NCI-H2196 (cell line): ENCODE data around the gene CMC4.

Source experiments
- DNase-seq: peaks from one replicate; lab custom pipeline; 2025; ENCODE audit not compliant: unreplicated experiment; lab: John Stamatoyannopoulos, UW

CMC4 gene

DNA sequence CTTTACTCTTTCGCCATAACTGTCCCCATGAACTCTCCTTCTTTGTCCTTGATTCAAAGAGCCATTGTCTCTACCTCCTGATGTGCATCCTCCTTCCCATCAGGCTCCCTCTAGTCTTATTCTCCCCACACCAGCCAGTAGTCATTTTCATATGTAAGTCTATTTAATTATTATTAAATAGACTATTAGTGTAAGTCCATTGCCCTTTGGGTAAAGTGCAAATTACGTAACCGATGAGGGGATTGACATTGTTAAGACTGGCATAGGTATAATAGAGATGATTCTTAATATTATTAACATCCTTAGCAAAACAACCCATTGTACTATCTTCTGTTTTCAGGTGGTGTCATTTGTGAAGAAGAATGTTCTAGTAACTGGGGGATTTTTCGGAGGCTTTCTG is 16.7 kb downstream of the CMC4 start:
- no peak for DNase-seq

DNA sequence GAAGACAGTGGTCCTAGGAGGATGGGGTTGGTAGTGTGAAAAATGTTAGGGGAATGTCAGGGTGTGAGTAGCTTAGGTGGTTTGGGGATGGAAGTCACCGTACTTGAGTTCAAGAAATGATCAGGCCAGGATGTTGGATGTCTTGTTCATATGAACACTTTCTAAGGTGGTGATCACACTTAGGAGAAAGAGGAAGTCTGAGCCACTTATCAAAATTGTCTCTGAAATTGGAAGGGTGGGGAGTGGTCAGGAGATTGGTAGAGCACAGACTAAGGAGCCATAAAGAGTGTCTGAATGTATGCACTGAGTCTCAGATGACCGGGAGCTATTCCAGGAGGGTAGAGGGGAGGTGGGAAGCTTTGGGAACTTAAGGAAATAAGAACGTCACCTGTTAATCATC is 17.3 kb downstream of the CMC4 start:
- no peak for DNase-seq

DNA sequence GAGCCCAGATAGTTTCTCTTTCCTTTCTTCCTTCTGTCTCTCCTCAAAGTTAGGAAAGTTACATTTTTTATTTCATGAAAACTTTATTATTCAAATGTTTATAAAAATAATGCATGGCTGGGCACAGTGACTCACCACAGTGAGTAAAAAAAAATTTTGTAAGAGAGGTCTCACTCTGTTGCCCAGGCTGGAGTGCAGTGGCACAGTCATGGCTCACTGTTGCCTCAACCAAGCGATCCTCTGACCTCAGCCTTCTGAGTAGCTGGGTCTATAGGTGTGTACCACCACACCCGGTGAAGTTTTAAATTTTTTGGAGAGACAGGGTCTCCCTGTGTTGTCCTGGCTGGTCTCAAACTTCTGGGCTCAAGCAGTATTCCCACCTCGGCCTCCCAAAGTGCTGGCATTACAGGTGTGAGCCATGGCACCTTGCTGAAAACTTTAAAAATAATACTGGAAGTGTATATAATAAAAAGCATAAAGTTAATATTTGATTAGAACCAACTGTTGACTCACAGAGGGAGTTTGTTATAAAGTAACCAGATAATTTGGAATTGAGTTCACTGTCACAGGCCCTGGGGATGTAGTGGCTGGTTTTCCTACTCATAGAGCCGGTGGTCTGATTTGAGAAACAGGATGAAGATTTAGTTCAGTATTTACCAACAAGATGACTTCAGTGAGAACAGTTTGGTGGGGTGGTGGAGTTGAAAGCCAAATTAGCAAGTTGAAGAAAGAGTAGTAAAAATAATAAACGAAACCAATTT is 18.0 kb downstream of the CMC4 start:
- no peak for DNase-seq

DNA sequence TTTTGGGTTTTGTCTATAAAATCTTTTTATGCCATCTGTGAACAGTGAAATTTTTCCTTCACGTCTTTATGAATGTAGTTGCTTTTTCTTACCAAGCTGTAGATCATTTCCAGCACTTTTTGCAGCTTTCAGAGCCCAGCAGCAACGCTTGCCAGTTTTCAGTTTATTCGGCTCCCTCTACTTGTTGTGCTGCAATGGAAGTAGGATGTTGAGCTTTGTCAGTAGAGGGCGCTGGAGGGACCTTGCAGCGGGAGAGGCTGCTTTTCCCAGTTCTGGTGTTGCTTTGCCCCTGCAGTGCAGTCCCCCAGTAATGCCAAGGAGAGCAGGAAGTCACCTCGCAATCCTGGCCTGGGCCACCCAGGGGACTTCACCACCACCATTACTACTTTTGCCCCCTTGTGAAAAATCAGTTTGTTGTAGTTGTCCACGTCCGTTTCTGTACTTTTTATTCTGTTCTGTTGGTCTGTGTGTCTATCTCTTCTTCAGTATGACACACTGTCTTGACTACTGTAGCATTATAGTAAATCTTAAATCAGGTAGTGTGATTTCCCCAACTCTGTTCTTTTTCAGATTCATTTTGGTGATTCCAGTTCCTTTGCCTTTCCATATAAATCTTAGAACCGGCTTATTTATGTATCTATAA is 21.8 kb downstream of the CMC4 start:
- no peak for DNase-seq

DNA sequence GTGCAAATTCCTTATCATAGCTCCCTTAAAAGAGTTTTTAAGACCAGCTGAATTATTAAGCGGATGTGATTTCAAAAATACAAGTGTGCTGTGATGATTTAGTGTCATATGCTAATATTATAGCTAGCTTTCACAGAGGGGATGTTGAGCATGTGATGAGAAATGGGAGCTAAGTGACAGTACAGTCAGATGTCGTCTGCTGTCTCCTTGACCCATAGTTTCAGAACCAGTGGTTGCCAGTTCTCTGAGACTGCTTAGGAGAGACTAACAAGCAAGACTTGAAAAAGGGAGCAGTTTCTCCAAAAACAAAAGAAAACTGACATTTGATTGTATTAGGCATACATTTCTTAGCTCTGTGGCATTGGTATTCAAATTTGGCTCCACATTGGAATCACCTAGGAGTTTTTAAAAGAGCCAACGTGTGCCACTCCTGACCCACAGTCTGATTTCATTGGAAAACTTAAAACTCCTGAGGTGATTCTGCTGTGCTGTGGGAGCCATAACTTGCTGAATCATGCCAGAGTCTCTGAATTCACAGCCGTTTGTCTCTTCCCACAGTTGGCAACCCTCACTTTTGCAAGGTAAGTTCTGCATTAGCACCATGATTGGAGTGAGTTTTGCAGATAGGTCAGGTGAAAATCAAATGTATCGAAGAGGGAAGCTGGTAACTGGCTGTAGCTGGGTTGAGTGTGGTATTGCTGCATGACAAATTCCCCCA is 24.0 kb downstream of the CMC4 start:
- DNase-seq: no peak

DNA sequence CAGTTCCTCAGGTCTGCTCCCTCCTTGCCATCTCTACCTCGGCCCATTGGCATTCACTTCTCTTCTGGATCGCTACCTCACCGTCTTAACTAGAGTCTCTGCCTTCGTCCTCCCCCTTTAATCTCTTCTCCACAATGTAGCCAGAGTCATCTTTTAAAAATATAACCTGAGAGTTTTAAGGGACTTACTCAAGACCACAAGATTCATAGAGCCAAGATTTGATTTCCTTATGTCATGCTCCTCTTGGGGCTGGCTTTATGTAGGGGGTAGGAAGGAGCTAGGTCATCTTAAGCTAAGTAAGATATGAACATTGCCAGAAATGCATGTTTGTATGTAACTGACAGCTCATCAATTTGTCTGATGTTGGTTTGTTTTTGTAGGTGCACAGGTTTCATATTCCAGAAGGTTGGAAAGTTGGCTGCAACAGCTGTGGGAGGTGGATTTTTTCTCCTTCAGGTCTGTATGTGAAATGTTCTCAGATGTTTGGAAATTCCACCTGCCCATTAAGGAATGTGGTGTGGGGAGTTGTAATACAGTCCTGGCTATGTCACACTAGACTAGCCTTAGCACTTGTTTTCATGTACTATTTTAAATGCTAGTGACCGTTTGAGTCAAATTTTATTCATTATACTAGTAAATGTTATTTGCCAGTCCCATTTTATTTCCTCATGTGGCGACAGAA is 24.7 kb downstream of the CMC4 start:
- no peak for DNase-seq

DNA sequence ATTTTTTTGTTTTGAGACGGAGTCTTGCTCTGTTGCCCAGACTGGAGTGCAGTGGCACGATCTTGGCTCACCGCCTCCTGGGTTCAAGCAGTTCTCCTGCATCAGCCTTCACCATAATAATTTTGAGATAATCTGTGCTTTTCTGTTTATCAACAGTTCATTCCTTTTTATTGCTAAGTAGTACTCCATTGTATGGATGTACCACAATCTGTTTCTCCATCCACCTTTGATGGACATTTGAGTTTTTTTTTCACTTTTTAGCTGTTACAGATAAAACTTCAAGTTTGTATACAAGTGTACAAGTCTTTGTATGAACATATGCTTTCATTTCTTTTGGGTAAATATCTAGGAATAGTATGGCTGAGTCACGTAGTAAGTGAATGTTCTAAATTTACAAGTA is 35.2 kb downstream of the CMC4 start:
- no peak for DNase-seq

DNA sequence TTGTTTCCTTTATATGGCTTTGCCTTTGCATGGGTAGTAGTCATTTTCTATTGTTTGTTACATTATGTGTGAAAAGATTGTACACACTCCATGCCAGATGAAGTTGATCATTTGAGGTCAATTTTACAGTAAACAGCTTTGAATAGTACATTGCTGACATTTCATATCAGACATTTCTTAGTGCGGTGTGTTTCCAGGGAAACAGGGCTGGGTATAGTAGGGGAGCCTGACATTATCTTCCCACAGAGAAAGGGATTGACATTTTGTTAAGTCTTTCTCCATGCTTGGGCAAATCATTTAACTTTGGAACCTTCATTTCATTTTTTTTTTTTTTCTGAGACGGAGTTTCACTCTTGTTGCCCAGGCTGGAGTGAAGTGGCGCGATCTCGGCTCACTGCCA is 39.3 kb downstream of the CMC4 start:
- no peak for DNase-seq

DNA sequence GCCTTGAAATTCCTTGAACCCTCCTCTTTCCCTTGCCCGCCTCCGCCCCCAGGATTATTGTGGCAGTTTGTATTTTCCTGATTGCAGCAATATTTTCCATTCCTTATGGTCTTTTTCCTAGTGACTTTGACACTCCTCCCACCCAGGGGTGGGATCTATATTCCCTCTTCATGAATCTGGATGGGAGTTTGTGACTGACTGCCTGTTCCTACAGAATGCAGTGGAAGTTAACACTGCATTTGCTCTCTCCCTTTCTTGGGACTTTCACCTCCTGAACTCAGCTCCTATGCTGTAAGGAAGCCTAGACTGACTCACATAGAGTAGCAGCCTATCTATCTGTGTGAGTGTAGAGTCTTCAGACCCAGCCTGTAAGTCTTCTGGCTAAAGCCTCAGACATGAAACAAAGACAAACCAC is 42.1 kb downstream of the CMC4 start:
- no peak for DNase-seq

DNA sequence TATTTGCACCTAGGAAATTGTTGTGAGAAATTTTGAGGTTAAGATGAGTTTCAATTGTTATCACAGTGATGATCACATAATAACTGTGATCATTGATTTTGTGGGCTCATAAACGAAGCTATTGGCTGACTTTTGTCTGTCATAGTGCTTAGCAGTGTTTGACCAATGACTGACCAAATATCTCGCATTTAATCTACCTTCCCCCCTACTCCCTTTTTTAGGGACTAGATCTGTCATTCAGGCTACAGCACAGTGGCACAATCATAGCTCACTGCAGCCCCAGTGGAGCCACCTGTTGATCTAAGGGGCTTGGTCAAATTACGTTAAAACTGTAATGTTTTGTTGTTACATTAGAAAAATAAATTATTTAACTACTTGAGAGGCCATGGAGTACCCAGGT is 42.8 kb downstream of the CMC4 start:
- DNase-seq: no peak

DNA sequence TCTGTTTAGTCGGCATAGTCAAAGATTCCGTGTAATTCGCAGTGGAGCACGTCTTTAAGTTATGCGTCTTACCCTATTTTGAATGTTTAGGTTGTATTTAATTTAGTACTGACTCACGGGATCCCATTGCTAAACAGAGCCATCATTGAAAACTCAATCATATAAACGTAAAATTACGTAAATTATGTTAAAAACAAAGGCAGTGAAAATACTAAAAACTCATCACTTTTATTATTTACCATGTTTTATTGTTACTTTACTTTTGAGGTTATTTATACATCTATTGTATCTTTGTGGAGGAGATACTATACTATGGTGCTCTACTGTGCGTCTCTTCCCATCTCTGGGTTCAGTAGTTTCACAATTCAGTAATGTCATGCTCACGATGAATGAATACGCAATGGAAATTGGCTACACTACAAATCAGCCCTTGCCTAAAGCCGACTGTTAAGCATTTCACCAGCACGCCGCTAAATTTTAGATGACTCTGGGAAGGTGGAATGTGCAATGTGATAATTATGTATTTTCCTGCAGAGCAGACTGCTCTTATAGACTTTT is 43.3 kb downstream of the CMC4 start:
- DNase-seq: peak; percentile 17

DNA sequence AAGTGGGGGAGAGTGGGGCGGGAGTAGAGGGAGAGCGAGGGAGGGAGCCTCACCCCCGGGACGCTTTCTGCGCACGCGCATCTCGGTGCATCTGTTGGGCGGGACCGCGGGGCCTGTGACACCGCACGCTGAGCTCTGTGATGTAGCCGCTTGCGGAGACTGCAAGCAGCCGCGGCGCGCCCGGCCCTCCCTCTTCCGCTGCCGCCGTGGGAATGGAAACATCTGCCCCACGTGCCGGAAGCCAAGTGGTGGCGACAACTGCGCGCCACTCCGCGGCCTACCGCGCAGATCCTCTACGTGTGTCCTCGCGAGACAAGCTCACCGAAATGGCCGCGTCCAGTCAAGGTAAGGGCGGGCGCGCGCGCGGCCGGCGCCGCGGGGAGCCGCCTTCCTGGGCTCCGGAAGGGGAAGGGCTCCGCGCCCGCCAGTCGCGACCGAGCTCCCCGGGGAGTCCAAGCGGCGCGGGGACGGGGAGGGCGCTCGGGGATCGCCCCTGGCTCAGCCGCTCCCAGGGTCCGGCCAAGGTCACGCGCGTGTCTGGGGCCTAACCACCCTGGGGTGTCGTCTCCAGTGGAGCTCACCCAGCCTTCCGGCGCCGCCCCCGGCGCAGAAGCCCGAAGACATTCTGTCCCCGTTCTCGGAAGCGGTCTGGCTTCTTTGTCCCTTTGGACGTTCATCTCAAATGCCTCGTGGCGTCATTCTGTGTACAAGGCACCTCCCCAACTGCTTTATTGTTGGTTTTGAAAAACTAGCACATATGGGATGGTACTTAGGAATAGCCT is 44.0 kb downstream of the CMC4 start, which contains the start of gene FUNDC2:
Gene FUNDC2 (plus strand): TSS at position 118 of the 782 bp plus-strand sequence. CDS start 95 bp downstream, at position 213.
- DNase-seq: peak; percentile 91

DNA sequence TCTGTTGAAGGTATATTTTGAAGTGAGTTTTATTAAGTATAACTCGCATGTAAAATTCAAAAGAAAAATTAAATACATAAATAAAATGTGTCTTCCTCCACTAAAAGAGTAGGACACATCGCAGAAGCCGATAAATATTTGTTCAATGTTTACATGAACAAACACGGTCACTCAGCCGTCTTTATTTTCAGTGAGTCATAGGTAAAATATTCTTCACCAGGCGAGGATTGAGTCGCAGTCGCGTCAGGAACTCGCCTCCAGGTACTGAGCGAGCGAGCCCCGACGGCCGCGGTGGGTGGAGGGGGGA is 44.6 kb downstream of the CMC4 start:
- no peak for DNase-seq

DNA sequence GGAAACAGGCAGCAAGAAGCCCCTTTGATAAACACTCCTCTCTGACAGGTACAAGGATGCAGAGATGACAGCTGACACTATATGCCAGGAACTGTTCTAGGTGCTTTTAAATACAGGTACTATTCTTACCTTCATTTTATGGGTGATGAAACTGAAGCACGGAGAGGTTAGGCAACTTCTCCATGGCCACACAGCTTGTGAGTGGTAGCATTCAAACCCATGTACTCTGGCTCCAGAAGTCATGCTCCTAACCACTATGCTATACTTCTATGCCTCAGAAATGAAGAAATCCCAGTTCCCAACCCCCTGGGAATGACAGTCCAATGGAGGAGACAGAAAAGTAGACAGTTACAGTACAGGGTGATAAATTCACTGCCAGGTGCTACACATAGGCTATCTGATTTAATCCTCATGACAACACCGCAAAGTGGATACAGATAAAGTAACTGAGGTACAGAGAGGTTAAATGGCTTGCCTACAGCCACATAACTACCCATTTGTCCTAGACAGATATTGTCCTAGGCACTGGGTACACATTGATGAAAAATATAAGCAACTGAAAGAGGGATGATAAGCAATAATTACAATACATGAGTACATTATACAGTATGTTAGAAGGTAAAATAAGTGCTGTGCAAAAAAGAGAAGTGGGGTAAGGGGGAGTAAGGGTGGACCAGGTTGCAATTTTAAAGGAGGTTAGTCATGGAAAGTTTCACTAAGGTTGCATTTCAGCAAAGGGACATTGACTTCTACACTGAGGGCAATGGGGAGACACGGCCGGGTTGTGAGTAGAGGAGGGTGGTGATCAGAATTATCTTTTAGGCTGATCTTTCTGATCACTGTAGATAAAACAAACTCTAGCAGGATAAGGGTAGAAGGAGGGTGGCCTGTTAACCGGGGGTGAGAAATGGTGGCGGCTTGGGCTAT is 46.8 kb downstream of the CMC4 start:
- no peak for DNase-seq

DNA sequence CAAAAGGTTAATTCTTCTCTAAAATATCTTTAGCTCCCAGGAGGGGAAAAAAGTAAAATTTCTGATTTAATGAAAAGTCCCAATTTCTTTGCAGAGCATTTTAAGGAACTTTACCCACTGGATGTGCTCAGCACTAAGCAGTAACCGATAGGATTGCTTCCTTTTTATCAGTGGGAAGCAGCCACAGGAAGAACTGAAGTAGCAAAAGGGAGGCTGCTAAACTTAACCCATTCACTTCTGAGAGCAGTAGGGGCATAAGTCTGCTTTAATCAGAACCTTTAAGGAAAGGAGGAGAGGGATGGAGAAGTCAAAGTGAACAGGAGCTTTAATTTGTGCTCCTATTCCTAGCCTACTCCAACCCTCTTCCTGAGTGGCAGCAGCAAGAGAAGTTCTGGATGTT is 48.4 kb downstream of the CMC4 start, which contains the start of gene F8:
Gene F8 (minus strand): TSS at position 139 of the 400 bp plus-strand sequence. CDS start 171 bp downstream, outside the sequence.
- no peak for DNase-seq

DNA sequence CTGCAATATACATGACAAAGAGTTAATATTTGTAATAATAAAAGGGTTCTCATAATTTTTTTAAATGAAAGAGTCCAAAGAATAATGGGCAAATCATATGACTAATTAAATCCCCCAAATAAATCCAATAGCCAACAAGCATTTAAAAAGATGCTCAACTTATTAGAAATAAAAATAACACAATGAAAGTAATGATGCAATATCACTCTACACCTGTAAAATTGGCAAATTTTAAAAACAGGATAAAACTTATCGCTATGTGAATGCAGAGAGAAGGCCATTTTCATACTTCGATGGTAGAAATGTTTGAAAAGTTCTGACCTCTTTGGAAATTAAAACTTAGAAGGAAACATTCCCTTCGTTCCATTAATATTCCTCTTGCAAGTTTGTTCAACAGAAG is 50.3 kb downstream of the CMC4 start:
- DNase-seq: no peak
